GM19351 (cell line): Measurements from ENCODE around the gene NGFR.

Experiments
- ATAC-seq: cut with Tn5 transposase; IDR thresholded peaks from one replicate; pipeline ENCODE4 v1.9.1; 2021; ENCODE audit warnings: mild to moderate bottlenecking, moderate library complexity; ENCODE audit not compliant: unreplicated experiment

NGFR gene

DNA sequence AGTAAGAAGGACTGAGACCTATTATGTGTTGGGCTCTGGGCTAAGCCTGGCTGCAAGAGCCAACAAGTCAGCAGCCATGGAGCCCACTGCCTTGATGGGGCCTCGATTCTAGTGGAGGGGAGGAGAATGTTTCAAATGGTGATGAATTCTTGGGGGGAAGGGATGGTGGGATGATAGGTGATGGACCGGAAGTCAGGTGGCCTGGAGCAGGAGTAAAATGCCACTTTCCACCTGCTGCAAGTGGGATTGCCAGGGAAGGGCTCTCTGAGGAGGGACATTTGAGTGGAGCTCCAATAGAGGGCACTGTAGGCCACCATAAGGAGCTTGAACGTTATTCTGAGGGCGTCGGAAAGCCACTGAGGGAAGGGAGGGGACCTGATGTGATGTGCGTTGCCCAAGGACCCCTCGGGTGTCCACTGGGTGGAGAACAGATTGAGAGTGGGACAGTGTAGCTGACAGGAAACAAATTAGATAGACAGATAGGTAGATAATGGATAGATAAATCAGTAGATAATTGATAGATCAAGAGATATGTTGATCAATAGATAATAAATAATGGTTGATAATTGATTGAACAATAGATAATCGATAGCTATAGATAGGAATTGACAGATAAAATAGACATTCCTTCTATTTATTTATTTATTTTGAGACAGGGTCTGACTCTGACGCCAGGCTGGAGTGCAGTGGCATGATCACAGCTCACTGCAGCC, 62.4 kb downstream of the NGFR start:
- ATAC-seq = no peak
